ENCODE measurements around the gene TSNAXIP1.

DNA sequence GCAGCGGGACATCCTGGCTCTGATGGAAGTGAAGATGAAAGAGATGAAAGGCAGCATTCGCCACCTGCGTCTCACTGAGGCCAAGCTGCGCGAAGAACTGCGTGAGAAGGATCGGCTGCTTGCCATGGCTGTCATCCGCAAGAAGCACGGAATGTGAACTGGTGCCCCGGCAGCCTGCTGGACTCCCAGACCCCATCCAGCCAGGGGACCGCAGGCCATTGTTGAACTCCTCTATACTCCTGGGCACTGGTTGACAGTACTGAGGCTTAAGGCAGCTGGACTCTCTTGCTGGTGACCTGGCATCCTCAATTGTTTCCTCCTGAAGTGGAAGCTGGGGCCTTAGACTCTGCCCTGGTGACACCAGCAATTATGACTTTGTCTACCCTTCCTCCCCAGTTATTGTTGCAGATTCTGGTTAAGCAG, 36.7 kb downstream of the TSNAXIP1 start:
- TF ChIP-seq CTCF (conservative IDR thresholded peaks at IDR 0.05; ENCODE audit: low read length) = no peak
- TF ChIP-seq EZH2phosphoT487 (IDR thresholded peaks at IDR 0.05; ENCODE audit: borderline replicate concordance) = no peak

All from Loucy (cell line).